ENCODE results near the gene PANX2. TPM values are rescaled to one million over a fixed set of nuclear protein-coding genes. Genes with fewer than 3 reads are reported as not detected.

Gene PANX2
- total and polyA plus RNA-seq, 2 donors (not counting 1 experiment from before 2014, with no cell fraction given): 0.04 to 0.59 TPM

- Histone ChIP-seq H3K27me3 (replicated peaks in 1 of 4; ENCODE audit: control extremely low read depth in 1 of 4, control insufficient read depth in 3 of 4, insufficient read depth in 4 of 4, low read length in 3 of 4) (no peaks in the 10 kb centered on the region), H3K9ac (ENCODE audit: low read length) (no peak overlapping the region), H2AFZ (ENCODE audit: insufficient read depth, low read depth, low read length, poor library complexity, severe bottlenecking) (no peak overlapping the region), H3K36me3 (replicated peaks in 1 of 2; ENCODE audit: control extremely low read depth in 1 of 2, control insufficient read depth in 1 of 2, extremely low read depth in 1 of 2, insufficient read depth in 2 of 2, low read length in 1 of 2) (peaks cover 8 to 45% of the 10 kb centered on the region in 2 experiments), H3K4me1 (ENCODE audit: control insufficient read depth in 2 of 2, insufficient read depth in 2 of 2, low read length in 2 of 2) (peaks cover 15 to 26% of the 10 kb centered on the region in 2 donors), H4K20me1 (ENCODE audit: control insufficient read depth, insufficient read depth, low read length, poor library complexity, severe bottlenecking) (peaks cover 65% of the 10 kb centered on the region), H3K27ac (ENCODE audit: low read length in 2 of 2) (no peak overlapping the region), H3K79me2 (ENCODE audit: control insufficient read depth, insufficient read depth, low read length) (peaks cover 44% of the 10 kb centered on the region), H3K4me2 (replicated peaks; ENCODE audit: low read depth, low read length, poor library complexity, severe bottlenecking) (peak overlapping the region; percentile 26), H3K4me3 (ENCODE audit: control extremely low read depth in 1 of 5, extremely low read depth in 1 of 5, insufficient read depth in 1 of 5, low read depth in 2 of 5, low read length in 4 of 5) (no peak overlapping the region), H3K9me3 (ENCODE audit: control extremely low read depth in 1 of 3, control insufficient read depth in 2 of 3, insufficient read depth in 1 of 3, low read length in 2 of 3) (no peaks in the 10 kb centered on the region)
- no peaks in the 10 kb centered on the region for H3K27me3 Mint-ChIP-seq
- TF ChIP-seq CTCF (IDR thresholded peaks at IDR 0.05) (no peak), EZH2 (IDR thresholded peaks at IDR 0.05; ENCODE audit: borderline replicate concordance, insufficient read depth, low read depth, low read length, poor library complexity, severe bottlenecking) (no peak)
- intact Hi-C loops (cut with micrococcal nuclease): loop anchor here (5.0 to 10.0 kb wide), 2 partner anchors 280 to 443 kb away; no protein-coding TSS in a partner anchor
- H3K4me3 Mint-ChIP-seq: peak overlapping the region; percentile 49
- ATAC-seq (ENCODE audit: low read depth) (peak; percentile 86), DNase-seq (peak; percentile 68)
- 16% methylated on average over 22 of the region's 23 CpGs for WGBS (ENCODE audit: insufficient coverage)
- peak overlapping the region; percentile 80 for H3K27ac Mint-ChIP-seq
- ChIA-PET POLR2A (interaction anchor here (4.5 kb wide), 1 partner anchor 17 kb away, joined by 43 read pairs; no protein-coding TSS in a partner anchor), CTCF (interaction anchor here (0.7 to 5.2 kb wide), 10 partner anchors 16 to 277 kb away, joined by 3 to 75 read pairs (median 3); partner anchors contain the start of genes HDAC10 and PANX2)
- H3K9me3 Mint-ChIP-seq (ENCODE audit: insufficient read depth): no peaks in the 10 kb centered on the region
- H3K4me1 Mint-ChIP-seq: peaks cover 41% of the 10 kb centered on the region
These were observed 37.0 kb downstream of the PANX2 start for GRCh38 chr22:50207383-50208140.
